Fibroblast of upper back skin (primary cell): ENCODE measurements around the gene MAP4K3.
"Not testable (repeated sequence)": the region's sequence is repeated elsewhere in the genome, so short reads cannot be mapped to it uniquely, and the experiment has no call there.

ENCODE experiments used
- DNase-seq: peaks from one replicate; pipeline ENCODE4 v3.0.0-alpha.2; 2013

The MAP4K3 gene

DNA sequence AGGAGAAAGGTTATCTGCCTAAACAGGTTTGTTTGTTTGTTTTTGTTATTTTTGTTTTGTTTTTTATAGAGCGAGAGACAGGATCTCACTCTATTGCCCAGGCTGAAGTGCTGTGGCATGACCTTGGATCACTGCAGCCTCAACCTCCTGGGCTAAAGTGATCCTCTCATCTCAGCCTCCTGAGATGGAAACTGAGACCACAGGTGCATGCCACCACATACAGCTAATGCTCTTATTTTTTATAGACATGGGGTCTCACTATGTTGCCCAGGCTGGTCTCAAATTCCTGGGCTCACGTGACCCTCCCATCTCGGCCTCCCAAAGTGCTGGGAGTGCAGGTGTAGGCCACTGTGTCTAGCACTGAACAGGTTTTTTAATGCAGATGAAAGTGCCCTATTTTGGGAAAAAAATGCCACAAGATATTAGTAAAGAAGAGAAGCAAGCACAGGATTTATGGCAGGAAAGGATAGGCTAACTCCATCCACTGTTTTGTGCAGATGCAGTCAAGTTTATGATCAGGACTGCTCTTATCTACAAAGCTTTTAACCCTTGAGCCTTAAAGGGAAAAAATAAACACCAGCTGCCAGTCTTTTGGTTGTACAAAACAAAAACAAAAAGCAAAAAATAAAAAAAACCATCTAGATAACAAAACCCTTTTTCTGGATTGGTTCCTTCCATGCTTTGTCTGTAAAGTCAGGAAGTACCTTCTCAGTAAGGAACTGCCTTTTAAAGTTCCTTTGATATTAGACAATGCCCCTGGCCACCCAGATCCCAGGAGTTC, 29.4 kb downstream of the MAP4K3 start:
- DNase-seq, result no peak

DNA sequence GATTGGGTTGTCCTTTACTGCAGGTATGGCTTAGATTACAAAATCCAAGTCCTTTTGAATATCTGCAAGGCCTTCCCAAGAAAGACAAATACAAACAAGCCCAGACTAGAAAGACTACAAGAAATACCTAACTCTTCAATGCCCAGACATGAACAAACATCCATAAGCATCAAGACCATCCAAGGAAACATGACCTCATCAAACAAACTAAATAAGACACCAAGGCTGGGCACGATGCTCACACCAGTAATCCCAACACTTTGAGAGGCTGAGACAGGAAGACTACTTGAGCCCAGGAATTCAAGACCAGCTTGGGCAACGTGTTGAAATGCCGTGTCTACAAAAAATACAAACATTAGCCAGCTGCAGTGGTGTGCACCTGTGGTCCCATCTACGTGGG, 31.7 kb downstream of the MAP4K3 start:
- DNase-seq, result no peak

DNA sequence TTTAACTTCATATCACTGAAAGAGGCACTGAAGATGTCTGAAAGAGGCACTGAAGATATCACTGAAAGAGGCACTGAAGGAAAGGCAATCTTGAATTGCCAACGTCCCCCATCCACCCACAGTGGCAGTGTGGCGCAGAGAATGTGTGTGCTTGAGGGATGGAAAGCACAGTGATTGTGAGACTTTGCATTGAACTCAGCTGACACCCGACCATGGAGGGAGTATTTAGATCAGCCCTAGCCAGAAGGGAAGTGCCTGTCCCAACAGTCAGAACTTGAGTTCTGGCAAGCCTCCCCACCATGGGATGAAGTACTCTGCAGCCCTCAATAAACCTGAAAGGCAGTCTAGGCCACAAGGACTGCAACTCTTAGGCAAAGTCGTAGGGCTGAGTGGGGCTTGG, 33.8 kb downstream of the MAP4K3 start:
- no peak for DNase-seq

- no peak for DNase-seq
These were observed 35.8 kb downstream of the MAP4K3 start for GRCh38 chr2:39401319-39401718.

- no peak for DNase-seq
These were observed 37.5 kb downstream of the MAP4K3 start for GRCh38 chr2:39399570-39399969.

DNA sequence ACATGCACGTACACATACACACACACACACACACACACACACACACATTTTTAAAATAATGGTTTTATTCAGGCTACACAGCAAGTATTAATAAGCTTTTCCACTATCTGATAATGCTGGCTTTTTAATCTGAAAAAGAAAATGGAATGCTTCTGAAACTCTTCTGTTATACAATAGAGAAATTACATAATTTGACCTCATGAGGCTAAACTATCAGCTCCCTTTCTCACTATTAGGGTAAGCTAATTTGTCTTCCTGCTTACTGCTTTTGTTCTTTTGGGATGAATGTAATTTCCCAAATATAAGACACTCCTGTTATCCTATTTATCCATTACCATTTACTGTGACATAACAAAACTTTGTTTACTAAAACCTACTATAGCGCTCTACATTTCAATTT, 41.8 kb downstream of the MAP4K3 start:
- no peak for DNase-seq

DNA sequence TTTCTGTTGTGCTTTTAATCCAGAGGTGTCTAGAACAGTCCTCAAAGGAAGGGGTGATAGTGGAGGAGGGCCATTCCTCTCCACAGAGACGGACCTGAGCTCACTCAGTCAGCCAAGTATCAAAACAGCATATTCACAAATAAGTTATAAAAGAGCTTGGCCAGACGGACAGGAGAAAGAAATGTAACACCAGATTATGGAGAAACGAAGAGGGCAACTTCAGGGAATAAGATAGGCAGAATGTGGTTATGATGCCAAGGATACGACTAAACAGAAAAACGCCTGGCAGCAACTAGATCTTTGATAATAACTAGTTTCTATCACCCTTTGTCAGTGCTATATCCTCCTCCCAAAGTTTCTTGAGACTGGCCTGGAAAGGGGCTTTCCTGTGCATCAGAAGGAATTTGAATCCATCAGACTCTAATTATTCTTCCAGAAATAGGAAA, 42.5 kb downstream of the MAP4K3 start:
- DNase-seq, result no peak

DNA sequence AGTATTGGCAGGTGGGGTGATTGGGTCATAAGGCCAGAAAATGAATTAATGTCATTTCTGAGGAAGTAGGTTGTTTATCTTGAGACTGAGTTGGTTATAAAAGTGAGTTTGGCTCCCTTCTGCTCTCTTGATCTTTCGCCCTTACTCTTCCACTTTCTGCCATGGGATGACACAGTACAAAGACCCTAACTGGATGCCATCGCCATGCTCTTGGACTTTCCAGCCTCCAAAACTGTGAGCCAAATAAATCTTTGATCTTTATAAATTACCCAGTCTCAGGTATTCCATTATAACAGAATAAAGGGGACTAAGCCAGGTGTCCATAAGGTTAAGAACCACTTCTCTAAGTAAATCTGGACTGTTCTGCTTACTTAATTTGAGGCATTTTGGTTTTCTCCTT, 44.4 kb downstream of the MAP4K3 start:
- no peak for DNase-seq

- peak; percentile 70 for DNase-seq
These were observed 46.9 kb downstream of the MAP4K3 start for GRCh38 chr2:39390216-39390615.

DNA sequence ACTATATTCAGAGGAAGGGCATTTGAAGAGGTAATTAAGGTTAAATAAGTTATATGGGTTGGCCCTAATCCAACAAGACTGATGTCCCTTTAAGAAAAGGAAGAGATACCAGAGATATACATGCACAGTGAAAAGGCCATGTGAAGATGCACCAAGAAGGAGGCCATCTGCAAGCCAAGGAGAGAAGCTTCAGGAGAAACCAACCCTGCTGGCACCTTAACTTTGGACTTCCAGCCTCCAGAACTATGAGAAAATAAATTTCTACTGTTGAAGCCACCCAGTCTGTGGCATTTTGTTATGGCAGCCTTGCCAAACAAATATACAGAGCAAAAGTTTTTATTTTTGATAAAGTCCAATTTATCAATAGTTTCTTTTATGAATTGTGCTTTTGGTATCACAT, 51.0 kb downstream of the MAP4K3 start:
- DNase-seq, result no peak

GRCh38 chr2:39385172-39385571, 51.9 kb downstream of the MAP4K3 start:
- DNase-seq, result no peak

DNA sequence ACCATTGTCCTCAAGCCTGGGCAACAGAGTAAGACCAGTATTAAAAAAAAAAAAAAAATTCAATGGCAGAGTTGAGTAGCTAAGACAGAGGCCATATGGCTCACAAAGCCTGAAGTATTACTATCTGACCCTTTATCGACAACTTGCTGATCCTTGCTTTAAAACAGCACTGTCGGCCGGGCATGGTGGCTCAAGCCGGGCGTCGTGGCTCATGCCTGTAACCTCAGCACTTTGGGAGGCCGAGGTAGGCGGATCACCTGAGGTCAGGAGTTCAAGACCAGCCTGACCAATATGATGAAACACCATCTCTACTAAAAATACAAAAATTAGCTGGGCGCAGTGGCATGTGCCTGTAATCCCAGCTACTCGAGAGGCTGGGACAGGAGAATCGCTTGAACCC, 53.0 kb downstream of the MAP4K3 start:
- DNase-seq, result not testable (repeated sequence)

DNA sequence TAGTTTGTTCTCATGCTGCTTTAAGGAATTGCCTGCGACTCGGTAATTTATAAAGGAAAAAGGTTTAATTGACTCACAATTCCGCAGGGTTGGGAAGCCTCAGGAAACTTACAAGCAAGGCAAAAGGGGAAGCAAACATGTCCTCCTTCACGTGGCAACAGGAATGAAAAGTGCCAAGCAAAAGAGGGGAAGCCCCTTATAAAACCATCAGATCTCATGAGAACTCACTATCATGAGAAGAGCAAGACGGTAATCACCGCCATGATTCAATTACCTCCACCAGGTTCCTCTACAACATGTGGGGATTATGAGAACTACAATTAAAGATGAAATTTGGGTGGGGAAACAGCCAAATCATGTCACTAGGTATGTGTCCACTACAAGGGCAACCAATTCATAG, 53.9 kb downstream of the MAP4K3 start:
- no peak for DNase-seq

GRCh38 chr2:39381653-39382052, 55.4 kb downstream of the MAP4K3 start:
- DNase-seq, result no peak

DNA sequence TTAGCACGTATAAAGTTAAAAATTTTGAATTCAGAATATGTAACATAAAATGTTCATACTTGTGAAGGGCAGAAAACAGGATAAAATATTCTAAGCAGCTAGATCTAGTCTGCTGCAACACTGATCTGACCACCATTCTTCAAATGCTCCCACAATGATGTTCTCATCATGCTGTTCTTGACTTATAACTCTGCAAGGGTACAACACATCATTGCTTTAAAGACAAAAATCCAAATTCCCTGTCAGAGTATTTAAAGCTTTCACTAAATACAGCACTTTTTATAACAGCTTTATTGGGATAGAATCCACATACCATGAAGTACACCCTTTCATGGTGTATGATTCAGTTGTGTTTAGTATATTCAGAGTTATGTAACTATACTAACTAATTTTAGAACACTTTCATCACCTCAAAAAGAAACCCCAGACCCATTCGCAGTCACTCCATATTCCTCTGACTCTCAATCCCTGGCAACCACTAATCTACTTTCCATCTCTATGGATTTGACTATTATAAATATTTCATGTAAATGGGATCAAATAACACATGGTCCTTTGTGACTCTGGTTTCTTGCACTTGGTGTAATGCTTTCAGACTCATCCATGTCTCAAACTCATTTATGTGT, 56.4 kb downstream of the MAP4K3 start:
- peak; percentile 49 for DNase-seq

DNA sequence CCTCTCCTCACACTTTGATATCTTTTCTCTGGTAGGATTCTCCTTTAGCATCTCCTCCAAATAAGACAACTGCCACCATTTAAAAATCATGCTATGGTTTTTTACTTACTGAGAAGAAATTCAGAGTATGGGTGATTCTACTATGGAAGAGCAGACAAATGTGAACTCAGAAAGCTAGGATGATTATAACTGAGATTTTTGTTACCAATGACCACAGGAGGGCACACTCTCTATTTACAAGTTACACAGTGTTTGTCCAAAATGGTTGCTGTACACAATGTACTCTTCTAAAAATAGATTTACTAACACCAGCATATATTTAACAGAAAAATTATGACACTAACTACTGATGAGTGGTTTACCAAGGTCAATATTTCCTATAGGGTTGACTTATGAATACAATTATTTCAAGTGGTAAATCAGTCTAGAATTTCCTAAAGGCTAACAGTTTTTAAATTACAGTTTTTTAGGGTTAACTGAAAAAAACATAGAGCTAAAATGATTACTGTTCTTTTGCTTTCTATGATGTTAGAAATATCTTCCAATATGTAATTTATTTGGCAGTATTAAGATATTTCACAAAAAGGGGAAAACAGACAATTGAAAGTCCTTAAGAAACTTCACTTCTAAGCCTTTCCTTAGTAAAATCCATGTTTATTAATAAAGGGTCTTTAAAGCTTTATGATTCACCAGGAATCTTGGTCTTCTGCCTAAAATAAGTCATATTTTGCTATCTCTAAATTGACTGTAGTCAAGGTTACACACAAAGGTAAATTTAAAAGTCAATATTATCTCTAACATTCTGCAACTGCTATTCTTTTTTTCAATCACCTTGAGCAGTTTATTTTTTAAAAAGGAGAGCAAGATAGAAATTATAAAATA, 57.2 kb downstream of the MAP4K3 start:
- peak; percentile 43 for DNase-seq

DNA sequence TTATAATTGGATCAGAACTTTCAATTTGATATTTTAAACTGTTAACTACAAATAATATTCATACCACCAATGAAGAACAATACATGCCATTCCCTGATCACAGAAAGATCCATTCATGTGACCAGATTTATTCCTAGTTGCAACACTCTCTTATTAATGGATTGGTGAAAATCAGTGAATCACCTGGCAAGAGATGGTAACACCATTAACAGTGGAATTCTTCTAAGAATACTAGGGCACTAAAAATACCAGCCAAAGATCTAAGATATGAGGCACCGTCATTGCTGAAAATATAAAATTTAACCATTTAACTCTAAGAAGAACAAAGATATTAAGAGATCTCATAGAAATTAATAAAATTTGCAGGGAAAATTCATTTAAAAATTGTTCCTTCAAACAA, 58.1 kb downstream of the MAP4K3 start:
- DNase-seq, result no peak

- no peak for DNase-seq
These were observed 59.7 kb downstream of the MAP4K3 start for GRCh38 chr2:39377226-39377939.

- DNase-seq, result no peak
These were observed 61.2 kb downstream of the MAP4K3 start for GRCh38 chr2:39375917-39376316.

- no peak for DNase-seq
These were observed 63.8 kb downstream of the MAP4K3 start for GRCh38 chr2:39373181-39373802.

DNA sequence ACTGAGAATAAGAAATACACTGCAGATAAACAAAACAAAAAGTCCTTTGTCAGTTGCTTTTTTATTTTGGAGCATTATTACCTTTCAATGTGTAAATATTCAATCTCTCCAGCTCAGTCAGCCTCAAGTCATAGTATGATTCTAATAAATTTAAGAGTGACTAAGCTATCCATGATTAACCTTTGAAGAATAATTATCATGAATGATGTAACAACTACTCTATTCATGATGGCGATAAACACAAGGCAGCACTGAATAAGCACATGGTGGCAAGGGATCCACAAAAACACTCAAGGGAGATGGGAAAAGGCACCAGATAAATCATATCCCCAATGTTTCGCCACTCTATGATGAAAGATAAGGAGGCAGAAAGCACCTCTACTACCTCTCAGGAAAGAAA, 67.0 kb downstream of the MAP4K3 start:
- DNase-seq, result no peak

- no peak for DNase-seq
These were observed 68.2 kb downstream of the MAP4K3 start for GRCh38 chr2:39368846-39369245.

- no peak for DNase-seq
These were observed 68.7 kb downstream of the MAP4K3 start for GRCh38 chr2:39368376-39368775.
